ENCODE measurements around the gene TARDBP. TPM values are rescaled to one million over a fixed set of nuclear protein-coding genes. Genes with fewer than 3 reads are reported as not detected.

The TARDBP gene
- total RNA-seq, result 112 TPM
- long read RNA-seq, full-length matches to known transcripts, result 99 of 113 reads
- long read RNA-seq, partial matches to known transcripts, result 7 of 113 reads
- long read RNA-seq, other reads (novel, unspliced or antisense), result 7 of 113 reads

DNA sequence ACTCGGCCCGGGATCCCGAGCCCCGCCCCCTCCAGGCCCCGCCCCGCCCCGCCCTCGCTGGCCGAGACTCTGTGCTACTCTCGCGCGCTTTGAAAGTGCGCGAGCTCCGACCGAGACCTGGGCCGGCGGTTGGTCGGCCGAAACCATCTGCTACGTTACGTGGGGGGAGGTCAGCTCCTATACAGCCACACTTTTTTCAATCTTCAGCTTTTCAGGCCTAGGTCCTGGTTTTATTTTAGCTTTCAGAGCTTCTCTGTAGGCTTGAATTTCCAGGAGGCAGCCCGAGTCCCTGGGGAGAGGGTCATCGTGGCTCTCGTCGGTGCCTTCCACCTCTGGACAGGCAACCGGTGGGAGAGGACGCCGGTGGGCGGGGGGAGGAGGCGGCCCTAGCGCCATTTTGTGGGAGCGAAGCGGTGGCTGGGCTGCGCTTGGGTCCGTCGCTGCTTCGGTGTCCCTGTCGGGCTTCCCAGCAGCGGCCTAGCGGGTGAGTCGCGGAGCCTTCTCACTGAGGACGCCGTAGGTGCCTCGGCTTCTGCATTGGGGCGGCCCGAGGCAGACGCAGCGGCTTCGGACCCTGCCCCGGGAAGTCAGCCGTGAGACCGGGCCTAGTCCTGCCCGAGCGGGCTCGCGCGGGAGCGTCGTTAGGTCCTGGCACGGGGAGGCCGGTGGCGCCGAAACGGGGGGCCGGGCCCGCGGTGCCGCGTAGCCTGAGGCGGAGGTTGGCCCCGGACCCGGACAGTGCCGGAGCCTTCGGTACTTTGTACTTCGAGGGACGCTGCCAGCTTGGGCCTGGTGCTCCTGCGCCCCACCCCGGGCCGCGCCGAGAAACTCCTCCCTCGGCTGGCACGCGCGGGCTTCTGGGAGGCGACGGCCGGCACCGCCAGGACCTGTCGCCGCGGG is at the start of gene TARDBP:
TSS of gene TARDBP (plus strand) at position 395 of the 900 bp plus-strand sequence. CDS start 1,074 bp downstream, outside the sequence.
- intact Hi-C loops (cut with DNase I), result no loop called here
- TF ChIP-seq, protein P1, sequence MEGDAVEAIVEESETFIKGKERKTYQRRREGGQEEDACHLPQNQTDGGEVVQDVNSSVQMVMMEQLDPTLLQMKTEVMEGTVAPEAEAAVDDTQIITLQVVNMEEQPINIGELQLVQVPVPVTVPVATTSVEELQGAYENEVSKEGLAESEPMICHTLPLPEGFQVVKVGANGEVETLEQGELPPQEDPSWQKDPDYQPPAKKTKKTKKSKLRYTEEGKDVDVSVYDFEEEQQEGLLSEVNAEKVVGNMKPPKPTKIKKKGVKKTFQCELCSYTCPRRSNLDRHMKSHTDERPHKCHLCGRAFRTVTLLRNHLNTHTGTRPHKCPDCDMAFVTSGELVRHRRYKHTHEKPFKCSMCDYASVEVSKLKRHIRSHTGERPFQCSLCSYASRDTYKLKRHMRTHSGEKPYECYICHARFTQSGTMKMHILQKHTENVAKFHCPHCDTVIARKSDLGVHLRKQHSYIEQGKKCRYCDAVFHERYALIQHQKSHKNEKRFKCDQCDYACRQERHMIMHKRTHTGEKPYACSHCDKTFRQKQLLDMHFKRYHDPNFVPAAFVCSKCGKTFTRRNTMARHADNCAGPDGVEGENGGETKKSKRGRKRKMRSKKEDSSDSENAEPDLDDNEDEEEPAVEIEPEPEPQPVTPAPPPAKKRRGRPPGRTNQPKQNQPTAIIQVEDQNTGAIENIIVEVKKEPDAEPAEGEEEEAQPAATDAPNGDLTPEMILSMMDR (IDR thresholded peaks at IDR 0.05), result no peak
- peak; percentile 95 for DNase-seq
- Histone ChIP-seq H3K27ac (peak within 1 kb of the TSS; percentile 98), H3K9me3 (no peaks in the 10 kb centered on the region), H3K4me1 (peaks cover 25% of the 10 kb centered on the region), H3K36me3 (peaks cover 44% of the 10 kb centered on the region), H3K27me3 (no peaks in the 10 kb centered on the region), H3K4me3 (peak within 1 kb of the TSS; percentile 94)
- ATAC-seq, result peak; percentile 97

- H3K36me3 ChIP-seq, result no peaks in the 10 kb centered on the region
- H3K9me3 ChIP-seq, result no peaks in the 10 kb centered on the region
- DNase-seq (peak; percentile 87), ATAC-seq (peak; percentile 56)
- peak overlapping the region; percentile 40 for H3K27ac ChIP-seq
- no peaks in the 10 kb centered on the region for H3K27me3 ChIP-seq
- intact Hi-C loops (cut with DNase I), result no loop called here
- TF ChIP-seq, protein P1 (IDR thresholded peaks at IDR 0.05), result no peak
- H3K4me1 ChIP-seq, result peaks cover 13% of the 10 kb centered on the region
- no peak overlapping the region for H3K4me3 ChIP-seq
These were observed 46.8 kb upstream of the TARDBP start for GRCh38 chr1:10965546-10966226.

GRCh38 chr1:10967090-10967489 is 45.4 kb upstream of the TARDBP start:
- DNase-seq (no peak), ATAC-seq (no peak)
- no peak overlapping the region for H3K27ac ChIP-seq
- H3K9me3 ChIP-seq, result no peaks in the 10 kb centered on the region
- TF ChIP-seq, protein P1 (IDR thresholded peaks at IDR 0.05), result no peak
- peaks cover 13% of the 10 kb centered on the region for H3K4me1 ChIP-seq
- no peaks in the 10 kb centered on the region for H3K27me3 ChIP-seq
- intact Hi-C loops (cut with DNase I), result no loop called here
- H3K4me3 ChIP-seq, result no peak overlapping the region
- H3K36me3 ChIP-seq, result no peaks in the 10 kb centered on the region

GRCh38 chr1:10968411-10968826 is 44.0 kb upstream of the TARDBP start:
- H3K4me1 ChIP-seq, result peaks cover 13% of the 10 kb centered on the region
- TF ChIP-seq, protein P1 (IDR thresholded peaks at IDR 0.05), result no peak
- no peaks in the 10 kb centered on the region for H3K36me3 ChIP-seq
- H3K27me3 ChIP-seq, result no peaks in the 10 kb centered on the region
- no peak overlapping the region for H3K27ac ChIP-seq
- ATAC-seq (no peak), DNase-seq (no peak)
- H3K4me3 ChIP-seq, result peak overlapping the region; percentile 14
- intact Hi-C loops (cut with DNase I), result no loop called here
- H3K9me3 ChIP-seq, result no peaks in the 10 kb centered on the region

DNA sequence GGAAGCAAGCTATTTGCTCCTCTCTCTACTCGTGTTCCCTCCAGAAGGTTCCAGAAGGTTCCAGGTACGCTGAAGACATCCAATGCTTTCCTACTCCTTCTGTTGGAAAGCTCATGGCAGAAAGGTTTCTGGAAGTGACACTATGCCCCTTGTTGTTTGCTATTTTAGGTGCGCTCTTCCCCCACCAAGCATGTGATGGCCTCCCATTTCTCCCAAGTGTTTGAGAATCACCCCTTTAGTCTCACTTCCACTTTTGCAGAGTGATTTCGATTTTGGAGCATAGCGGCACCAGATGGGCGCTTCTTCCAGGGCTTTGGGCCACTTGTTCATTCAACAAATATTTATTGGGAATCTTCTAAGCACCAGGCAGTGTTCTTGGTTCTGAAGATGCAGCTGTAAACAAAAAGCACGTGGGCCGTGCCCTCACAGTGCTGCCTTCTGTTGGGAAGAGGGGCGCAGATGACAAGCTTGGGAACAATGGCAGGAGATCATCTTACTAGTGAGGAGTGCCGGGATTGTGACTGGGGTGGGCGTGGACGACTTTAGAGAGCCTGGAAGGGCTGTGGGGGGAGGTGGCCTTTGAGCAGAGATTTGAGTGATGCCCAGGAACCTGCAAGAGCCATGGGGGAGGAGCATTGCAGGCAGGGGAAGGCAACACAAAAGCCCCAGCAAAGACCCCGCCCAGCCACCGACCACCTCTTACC is 43.0 kb upstream of the TARDBP start:
- ATAC-seq (no peak), DNase-seq (no peak)
- Histone ChIP-seq H3K27me3 (no peaks in the 10 kb centered on the region), H3K27ac (no peak overlapping the region), H3K4me3 (no peak overlapping the region), H3K4me1 (peaks cover 13% of the 10 kb centered on the region), H3K9me3 (no peaks in the 10 kb centered on the region), H3K36me3 (no peaks in the 10 kb centered on the region)
- intact Hi-C loops (cut with DNase I), result no loop called here
- TF ChIP-seq, protein P1 (IDR thresholded peaks at IDR 0.05), result no peak
